HG02981 (cell line): Measurements from ENCODE around the gene LAMC2.

Experiments used
- ATAC-seq: cut with Tn5 transposase; IDR thresholded peaks from one replicate; pipeline ENCODE4 v1.9.1; 2021; ENCODE audit warnings: mild to moderate bottlenecking, moderate library complexity; ENCODE audit not compliant: unreplicated experiment

LAMC2 gene

DNA sequence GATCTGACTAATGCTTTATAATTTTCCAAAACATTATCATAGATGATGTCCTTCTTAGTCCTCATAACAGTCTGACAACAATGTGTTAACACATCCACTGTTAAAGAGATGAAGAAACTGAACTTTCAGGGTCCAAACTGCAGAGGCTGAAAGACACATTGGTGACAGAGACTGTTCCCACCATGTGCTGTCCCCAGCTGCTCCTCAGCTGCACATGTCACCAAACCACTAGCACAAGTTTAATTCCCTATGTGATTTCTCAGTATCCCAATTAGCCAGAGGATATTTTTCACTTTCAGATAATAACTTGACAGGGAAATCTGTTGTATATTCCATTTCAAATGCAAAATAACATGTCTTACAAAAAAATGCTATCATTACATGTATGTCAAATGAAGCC is 24.6 kb downstream of the LAMC2 start:
- no peak for ATAC-seq

DNA sequence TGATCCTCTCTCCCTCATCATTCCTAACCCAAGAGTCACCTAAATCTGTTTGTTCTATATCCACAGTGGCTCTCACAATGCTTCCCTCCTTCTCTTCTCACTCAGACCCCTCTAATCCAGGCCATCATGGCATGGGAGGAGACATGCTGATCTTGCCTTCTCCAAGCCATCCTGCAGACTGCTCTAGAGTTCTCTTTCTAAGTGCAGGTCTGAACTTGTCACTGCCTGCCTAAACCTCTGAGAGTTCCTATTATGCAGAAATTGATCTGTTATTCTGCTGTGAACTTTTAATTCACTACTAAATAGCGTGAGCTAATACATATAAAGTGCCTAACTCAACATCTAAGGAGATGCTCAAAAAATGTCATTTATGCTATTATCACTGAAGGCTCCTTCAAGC is 26.8 kb downstream of the LAMC2 start:
- ATAC-seq = no peak

DNA sequence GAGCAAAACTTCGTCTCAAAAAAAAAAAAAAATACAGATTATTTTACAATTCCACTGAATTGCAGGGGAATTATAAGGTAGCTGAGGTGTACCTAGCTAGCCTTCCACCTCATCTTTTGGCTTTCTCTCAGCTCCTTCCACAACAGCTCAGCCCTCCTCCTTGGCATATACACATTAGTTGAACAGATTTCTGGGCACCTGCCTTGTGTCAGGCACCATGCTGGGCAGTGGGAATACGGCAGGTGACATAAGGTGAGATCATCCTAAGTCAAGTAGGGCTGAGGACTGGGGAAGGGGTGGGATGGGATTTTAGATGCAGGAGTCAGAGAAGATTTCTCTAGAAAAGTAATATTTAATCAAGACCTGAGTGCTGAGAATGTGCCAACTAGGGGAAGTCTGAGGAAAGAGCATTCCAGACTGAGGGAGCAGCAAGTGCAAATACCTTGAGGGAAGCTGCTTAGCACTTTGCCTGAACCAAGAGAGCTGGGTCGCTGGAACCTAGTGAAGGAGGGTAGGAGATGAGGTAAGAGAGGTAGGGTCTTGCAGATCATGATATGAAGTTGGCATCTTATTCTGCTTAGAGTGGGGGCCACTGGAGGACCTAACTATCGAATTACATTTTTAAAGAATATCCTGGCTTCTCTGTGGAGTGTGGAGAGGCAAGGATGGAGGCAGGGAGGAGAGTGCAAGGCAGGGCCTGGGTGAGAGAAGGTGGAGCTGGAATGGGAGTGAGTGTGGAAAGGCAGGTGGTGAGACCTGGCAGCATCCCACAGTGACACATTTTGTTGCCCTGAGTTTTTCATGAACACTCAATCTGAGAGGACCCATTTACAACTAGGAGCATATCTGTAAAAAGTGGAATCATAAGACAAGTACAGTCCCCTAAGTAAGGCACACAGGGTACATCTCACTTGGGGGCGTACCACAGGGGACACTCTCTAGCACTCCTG is 28.2 kb downstream of the LAMC2 start:
- no peak for ATAC-seq

- ATAC-seq = no peak
Observed at GRCh38 chr1:183215076-183215720, 29.1 kb downstream of the LAMC2 start.

DNA sequence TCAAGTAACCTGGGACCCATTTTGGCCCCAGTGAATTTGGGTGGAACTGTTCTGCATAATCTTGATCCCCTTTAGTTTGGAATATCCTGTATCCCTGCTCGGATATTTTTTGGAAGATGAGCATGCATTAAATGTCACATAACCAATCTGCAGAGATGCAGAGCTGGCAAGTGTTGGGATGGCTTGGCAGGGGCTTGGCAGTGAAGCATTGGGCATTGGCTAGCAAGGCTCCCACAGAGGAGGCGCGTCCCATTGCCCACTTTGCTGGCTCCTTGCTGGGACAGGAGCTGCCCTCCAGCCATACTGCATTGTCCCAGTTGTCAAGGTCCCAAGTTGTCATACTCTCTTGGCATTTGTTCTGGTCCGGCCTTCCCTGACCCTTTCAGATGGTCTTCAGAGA is 29.9 kb downstream of the LAMC2 start:
- ATAC-seq = no peak

- no peak for ATAC-seq
Observed at GRCh38 chr1:183218027-183218618, 32.1 kb downstream of the LAMC2 start.

GRCh38 chr1:183218971-183219615 is 33.0 kb downstream of the LAMC2 start:
- ATAC-seq = no peak

GRCh38 chr1:183219616-183220009 is 33.5 kb downstream of the LAMC2 start:
- no peak for ATAC-seq

GRCh38 chr1:183222909-183223308 is 36.8 kb downstream of the LAMC2 start:
- ATAC-seq = no peak

DNA sequence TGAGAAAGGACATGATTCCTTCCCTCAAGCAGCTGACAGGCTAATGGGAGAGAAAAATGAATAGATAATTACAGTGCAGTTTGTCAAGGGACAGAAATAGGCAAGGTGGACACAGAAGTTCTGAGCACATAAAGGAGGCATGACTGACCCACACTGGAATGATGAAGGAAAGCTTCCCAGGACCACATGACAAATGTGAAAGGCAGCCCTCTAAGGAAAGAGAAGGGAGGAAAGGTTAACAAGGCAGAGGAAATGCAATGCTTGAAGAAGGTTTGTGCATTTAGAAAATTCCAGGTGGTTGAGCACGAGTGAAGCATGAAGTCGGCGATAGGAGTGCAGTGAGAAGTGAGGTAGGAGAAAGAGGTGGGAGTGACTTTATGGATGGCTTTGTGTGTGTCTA is 37.4 kb downstream of the LAMC2 start:
- ATAC-seq = no peak

- no peak for ATAC-seq
Observed at GRCh38 chr1:183226361-183226760, 40.3 kb downstream of the LAMC2 start.

DNA sequence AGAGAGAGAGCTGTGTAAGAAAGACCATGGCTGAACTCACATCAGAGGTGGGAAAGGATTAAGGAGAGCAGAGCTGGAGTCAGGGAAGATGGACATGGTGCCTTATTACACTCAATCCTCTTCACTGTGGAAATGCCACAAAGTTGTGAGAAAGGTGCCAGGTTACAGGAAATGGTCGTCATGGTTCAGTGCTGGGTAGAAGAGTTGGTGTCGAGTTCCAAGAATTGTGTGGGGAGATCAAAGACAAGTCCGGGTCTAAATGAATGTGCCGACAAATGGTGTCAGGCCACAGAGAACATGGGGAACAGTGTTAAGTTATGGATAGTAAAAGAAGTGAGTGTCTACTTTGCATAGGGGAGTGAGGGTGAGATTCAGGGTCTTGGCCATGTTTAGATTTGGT is 40.9 kb downstream of the LAMC2 start:
- no peak for ATAC-seq

DNA sequence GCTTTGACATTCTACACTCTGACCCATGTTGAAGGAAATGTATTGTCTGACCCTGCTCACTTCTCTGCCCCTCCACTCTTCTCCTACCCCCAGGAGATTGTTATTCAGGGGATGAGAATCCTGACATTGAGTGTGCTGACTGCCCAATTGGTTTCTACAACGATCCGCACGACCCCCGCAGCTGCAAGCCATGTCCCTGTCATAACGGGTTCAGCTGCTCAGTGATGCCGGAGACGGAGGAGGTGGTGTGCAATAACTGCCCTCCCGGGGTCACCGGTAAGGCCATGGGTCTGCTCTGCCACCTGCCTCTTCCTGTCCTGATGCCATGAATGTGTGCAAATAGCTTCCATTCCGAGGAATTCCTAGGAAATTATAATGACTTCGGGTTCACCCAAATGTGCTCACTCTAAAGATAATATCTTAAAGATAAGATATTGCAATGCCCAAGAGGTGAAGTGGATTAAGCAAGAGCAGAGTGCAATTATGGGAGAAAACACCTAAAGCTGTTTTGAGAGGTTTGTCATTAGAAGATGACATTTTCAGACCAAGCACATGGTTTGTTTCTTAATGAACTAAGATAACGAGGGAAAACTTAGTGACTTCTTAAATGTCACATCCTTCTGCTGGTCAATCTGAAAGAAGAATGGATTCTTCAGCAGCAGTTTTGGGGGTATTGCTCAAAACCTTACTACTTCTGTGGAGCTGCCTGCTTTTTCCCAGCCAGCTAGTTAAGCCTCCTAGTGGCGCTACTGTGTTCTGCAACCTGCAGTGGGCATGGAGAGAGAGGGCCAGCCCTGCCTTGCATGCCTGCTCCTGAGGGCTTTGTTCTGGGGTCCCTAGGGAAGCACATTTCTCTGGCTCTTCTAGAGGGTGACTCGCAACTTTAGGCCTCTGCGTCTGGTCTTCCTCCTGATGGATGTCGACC is 41.6 kb downstream of the LAMC2 start:
- ATAC-seq = peak; percentile 72

DNA sequence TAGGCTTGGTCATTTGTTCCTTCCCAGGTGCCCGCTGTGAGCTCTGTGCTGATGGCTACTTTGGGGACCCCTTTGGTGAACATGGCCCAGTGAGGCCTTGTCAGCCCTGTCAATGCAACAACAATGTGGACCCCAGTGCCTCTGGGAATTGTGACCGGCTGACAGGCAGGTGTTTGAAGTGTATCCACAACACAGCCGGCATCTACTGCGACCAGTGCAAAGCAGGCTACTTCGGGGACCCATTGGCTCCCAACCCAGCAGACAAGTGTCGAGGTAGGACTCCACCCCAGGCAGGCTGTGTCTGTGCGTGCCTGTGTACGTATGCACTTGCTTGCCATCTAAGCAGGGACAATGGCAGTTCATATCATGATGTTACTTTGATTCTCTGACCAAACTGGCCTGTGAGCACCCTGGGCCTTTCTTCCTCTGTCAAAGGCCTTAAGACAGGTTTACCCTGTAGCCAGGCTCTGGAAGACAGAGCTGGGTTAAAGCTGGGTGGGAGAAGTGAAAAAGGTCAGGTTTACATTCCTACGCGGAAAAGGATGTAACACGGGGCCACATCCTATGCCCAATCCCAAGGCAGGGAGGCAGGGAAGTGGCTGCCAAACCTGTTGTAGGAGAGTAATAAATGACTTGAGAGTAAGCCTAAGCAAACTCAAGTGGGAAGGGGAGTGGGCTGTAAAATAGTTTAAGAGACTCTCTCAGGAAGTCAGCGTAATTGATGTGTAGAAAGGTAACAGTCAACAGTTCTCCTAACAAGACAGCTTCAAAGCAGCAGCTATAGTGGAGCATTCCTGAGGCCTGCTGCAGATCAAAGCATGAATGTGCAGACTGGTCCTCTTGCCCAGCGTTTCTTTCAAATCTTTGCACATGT is 42.5 kb downstream of the LAMC2 start:
- no peak for ATAC-seq

DNA sequence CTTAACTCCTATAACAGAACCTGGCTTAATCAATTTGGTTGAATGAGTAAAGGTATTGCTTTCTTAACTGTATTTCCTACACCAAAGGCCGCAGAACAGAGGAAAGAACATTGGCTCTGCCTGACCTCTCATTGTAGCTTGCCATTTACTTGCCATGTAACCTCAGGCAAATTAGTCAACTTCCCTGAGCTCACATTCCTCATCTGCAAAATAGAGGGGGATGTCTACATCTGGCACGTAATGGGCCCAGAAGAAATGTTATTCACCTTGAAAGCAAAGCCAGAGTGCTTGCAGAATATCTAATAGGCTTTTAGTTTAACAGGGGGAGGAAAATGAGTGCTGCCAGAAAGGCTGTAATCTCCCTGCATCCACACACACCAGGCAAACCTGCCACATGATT is 44.3 kb downstream of the LAMC2 start:
- ATAC-seq = no peak

DNA sequence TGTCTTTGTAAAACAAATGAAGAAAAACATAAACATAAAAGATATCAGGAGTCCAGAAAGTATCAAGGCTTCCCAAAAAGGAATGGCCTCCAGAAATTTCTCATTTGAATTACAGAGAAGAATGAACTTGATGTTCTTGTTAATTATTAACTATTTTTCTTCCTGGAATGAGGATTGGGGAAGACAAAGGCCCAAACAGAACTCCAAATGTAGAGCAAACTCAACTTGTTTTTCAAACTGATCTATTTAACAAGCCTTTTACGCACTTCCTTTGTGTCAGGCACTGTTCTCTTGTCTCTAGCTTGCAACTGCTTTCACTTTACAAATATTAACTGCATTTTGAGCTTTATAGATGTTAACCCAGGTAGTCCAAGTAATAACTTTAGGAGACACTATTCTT is 45.5 kb downstream of the LAMC2 start:
- no peak for ATAC-seq

DNA sequence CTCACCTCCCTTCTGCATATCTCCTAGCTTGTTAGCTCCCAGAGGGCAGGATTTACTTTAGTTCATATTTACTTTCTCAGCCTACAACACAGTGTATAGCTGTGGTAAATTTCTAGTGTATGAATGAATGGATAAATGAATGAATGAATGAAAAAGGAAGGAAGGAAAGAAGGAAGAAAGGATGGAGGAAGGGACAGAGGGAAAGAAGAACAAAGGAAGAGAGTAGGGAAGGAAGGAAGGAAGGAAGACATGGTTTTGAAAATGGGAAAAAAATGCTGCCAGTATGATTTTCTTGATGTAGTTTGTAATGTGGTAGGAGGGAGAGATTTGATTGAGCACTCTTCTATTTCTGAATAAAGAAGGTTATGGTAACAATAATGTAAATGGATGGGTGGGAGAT is 47.0 kb downstream of the LAMC2 start:
- ATAC-seq = no peak

DNA sequence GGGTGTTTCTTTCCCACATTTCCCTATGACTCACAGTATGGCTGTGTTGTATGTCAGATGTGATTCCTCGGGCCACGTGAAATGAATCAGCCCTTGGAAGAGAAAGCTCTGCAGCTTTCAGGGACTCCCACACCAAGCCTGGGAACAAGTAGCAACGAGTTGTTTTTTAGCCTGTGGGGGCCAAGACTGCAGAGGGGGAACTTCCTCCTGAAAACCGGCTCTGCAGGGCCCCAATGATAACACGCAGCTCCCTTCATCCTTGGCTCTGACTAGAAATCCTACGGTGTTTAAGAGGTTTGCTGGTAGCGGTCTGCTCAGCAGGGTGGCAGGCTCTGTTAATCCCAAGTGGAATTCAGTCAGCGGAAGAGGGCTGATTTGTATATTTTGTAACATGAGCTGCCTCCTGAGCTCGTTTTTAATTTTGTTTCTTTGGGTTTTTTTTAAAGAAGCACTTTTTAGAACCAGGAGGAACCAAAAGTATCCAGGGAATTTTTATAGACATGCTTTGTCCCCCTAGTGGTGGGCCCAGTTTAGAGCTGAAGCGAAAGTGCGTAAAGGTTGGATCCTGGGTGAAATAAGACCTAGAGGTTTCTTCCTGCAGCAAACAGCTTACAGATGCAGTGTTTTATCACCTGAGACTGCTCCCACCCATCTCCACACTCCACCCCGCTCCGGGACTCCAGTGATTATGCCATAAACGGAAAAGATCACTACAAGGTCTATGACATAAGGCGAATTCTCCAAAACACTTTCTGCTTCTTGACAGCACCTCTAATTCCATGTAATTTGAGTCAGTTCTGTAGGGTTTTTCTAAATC is 48.8 kb downstream of the LAMC2 start:
- no peak for ATAC-seq

GRCh38 chr1:183235503-183235902 is 49.4 kb downstream of the LAMC2 start:
- no peak for ATAC-seq
